ENCODE measurements around the gene TNF.

The TNF gene

DNA sequence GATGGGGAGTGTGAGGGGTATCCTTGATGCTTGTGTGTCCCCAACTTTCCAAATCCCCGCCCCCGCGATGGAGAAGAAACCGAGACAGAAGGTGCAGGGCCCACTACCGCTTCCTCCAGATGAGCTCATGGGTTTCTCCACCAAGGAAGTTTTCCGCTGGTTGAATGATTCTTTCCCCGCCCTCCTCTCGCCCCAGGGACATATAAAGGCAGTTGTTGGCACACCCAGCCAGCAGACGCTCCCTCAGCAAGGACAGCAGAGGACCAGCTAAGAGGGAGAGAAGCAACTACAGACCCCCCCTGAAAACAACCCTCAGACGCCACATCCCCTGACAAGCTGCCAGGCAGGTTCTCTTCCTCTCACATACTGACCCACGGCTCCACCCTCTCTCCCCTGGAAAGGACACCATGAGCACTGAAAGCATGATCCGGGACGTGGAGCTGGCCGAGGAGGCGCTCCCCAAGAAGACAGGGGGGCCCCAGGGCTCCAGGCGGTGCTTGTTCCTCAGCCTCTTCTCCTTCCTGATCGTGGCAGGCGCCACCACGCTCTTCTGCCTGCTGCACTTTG, at the start of gene TNF:
TNF (plus strand) TSS at position 231 of the 567 bp plus-strand sequence; CDS start at position 408, 177 bp downstream.
- in situ Hi-C loops (cut with MboI; ENCODE audit: low sequenced_read_pairs): no loop called here

GRCh38 chr6:31525932-31526591, 49.3 kb upstream of the TNF start:
- in situ Hi-C loops (cut with MboI; ENCODE audit: low sequenced_read_pairs): no loop called here

GRCh38 chr6:31528307-31528777, 47.0 kb upstream of the TNF start:
- in situ Hi-C loops (cut with MboI; ENCODE audit: low sequenced_read_pairs): no loop called here

DNA sequence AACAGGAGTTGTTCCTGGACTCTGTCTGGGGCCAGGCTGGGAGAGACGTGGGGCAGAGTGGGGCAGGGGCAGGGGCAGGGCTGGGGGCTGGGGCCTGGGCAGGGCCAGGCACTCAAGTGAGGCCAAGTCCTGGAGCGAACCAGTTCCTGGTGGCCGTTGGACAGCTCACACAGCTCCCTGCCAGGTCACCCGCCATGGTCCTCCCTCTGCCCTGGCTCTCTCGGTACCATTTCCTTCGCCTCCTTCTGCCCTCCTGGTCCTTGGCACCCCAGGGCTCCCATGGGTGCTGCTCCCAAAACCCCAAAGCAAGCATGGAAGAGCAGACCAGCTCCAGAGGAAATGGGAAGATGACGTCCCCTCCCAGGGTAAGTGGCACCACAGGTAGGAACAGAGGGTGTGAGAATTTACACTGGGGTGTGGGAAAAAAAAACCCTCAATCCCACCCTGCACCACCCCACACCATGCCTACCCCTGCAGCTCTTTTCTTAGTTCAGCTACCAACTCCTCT, 46.5 kb upstream of the TNF start, which contains the start of gene MCCD1:
MCCD1 (plus strand) TSS at position 142 of the 508 bp plus-strand sequence; CDS start at position 195, 53 bp downstream.
- in situ Hi-C loops (cut with MboI; ENCODE audit: low sequenced_read_pairs): no loop called here

DNA sequence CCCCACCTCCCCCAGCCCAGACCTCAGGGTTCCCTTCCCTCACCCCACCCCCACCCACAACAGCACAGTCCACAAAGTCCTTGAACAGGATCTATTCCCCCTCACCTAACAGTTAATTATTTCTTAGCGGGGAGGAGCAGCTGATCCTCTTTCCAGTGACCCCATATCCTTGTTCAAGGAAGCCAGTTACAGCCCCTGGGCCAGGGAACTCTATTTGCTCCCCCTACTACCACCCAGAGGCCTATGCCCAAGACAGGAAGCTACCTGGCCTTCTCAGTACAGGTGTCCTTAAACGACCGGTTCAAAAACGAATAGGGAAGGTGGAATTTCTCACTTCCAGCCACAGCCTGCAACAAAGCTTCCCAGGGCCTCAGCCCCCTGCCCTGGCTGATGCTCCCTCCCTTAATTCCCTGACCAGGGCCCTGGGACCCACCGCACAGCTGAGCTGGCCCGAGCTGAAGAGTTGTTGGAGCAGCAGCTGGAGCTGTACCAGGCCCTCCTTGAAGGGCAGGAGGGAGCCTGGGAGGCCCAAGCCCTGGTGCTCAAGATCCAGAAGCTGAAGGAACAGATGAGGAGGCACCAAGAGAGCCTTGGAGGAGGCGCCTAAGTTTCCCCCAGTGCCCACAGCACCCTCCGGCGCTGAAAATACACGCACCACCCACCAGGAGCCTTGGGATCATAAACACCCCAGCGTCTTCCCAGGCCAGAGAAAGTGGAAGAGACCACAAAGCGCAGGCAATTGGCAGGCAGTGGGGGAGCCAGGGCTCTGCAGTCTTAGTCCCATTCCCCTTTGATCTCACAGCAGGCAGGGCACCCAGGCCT, 45.8 kb upstream of the TNF start:
- in situ Hi-C loops (cut with MboI; ENCODE audit: low sequenced_read_pairs): no loop called here

DNA sequence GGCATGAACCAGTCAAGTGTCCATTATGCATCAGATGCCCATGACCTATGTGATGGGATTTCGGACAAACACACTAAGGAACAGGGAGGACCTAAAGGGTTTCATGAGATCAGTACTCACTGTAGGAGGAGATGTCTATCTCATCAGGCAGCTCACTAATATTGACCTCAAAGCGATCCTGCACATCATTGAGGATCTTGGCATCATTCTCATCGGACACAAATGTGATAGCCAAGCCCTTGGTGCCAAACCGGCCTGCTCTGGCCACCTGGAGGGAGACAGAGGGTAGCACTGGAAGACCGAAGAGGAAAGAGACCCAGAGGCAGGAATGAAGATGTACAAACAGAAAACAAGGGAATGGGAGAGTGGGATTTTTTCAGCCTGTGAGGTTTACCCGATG, 44.7 kb upstream of the TNF start:
- in situ Hi-C loops (cut with MboI; ENCODE audit: low sequenced_read_pairs): no loop called here

- in situ Hi-C loops (cut with MboI; ENCODE audit: low sequenced_read_pairs): no loop called here
These were observed 44.2 kb upstream of the TNF start for GRCh38 chr6:31531162-31531561.

DNA sequence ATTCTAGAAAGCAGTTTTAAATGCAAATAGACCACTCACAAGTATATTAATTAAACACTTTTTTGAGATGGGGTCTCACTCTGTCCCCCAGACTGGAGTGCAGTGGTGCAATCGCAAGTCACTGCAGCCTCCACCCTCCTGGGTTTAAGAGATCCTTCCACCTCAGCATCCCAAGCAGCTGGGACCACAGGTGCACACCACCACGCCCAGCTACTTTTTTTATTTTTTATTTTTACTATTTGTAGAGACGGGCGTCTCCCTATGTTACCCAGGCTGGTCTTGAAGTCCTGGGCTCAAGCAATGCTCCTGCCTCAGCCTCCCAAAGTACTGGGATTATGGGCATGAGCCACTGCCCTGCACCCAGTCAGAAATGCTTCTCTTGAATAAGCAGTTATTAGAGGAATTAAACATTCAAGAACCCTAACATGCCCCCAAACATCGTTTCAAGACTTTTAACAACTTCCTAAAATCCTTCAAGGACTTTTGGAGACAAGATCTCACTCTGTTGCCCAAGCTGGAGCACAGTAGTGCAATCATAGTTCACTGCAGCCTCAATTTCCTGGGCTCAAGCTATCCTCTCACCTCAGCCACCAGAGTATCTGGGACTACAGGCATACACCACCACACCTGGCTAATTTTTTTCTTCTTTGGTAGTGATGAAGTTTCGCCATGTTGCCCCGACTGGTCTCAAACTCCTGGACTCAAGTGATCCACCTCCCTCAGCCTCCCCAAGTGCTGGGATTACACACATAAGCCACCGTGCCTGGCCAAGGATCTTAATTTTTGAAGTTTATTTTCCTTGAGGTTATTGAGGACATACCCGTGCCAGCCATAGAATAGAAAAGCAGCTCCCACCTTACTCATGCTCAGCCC, 43.4 kb upstream of the TNF start:
- in situ Hi-C loops (cut with MboI; ENCODE audit: low sequenced_read_pairs): no loop called here

DNA sequence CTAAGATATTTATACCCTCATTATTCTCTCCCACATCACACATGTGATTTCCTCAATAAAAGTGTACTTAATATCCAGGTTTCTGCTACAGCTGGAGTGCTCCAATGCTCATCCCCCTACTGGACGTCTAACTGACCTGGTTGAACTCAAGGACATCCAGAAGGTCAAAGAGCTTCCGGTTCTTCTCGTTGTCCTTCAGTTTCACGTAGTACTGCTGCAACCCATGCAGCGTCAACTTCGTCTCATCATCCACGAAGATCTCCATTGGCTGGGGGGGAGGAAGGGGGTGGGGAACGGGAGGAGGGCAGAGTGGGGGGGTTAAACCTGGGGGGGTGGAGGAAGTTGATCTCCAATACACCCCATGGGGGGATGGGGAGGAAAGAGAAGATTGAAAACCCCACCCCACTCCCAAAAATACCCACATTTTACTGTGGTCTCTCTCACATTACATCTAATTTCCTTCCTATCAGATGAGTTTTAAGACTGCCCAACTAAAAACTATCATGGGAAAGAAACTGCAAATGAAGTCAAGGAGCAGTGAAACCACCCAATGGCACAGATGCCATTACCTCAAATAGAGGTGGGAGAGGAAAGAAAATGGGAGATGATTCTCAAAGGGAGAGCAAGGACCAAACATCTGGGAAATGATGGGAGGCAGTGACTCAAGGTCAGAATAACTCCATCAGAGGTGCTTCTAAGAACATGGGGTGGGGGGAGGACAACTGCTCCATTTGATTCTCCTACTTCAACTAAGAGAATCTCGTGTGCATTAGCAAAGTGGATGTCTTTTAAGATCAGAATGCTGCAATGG, 42.5 kb upstream of the TNF start:
- in situ Hi-C loops (cut with MboI; ENCODE audit: low sequenced_read_pairs): no loop called here

DNA sequence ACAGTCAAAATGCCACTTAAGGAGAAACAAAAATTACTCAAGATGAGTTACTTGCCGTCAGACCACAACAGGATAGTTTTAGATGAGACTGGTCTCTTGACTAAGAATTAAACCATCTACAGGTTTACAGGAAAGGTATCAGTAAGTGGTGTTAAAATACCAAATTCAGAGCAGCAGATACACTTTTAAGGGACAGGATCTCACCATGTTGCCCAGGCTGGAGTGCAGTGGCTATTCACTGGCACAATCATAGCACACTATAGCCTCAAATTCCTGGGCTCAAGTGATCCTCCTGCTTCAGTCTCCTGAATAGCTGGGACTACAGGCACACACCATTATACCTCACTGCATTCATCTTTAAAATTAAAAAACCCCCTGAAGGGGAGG, 41.9 kb upstream of the TNF start:
- in situ Hi-C loops (cut with MboI; ENCODE audit: low sequenced_read_pairs): no loop called here

GRCh38 chr6:31534011-31534410, 41.4 kb upstream of the TNF start:
- in situ Hi-C loops (cut with MboI; ENCODE audit: low sequenced_read_pairs): no loop called here

DNA sequence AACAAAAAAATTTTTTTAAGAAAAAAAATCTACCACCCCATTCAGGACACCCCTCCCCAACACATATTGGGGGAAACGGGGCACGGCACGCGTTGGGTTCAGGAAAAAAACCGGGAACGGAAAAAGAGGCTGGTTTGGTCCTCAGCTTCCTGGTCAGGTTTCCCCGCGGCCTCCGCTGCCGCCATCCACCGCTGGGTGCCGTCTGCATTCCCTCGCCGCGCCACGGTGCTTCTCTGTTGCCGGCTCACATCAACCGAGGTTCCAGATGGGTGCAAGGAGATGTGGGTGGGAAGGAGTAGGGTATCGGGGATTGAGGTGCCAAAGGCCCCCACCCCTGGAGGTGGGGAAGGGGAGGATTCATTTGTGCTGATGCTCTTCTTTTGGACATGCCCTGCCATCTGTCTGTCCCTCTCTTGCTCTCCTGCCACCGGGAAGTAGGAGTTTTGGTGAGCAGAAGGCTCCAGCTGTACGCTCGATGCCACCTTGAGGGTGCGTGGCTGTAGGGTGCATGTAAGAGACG, 40.8 kb upstream of the TNF start:
- in situ Hi-C loops (cut with MboI; ENCODE audit: low sequenced_read_pairs): no loop called here

- in situ Hi-C loops (cut with MboI; ENCODE audit: low sequenced_read_pairs): no loop called here
These were observed 39.6 kb upstream of the TNF start for GRCh38 chr6:31535538-31536324.

GRCh38 chr6:31538805-31539400, 36.5 kb upstream of the TNF start:
- in situ Hi-C loops (cut with MboI; ENCODE audit: low sequenced_read_pairs): no loop called here

DNA sequence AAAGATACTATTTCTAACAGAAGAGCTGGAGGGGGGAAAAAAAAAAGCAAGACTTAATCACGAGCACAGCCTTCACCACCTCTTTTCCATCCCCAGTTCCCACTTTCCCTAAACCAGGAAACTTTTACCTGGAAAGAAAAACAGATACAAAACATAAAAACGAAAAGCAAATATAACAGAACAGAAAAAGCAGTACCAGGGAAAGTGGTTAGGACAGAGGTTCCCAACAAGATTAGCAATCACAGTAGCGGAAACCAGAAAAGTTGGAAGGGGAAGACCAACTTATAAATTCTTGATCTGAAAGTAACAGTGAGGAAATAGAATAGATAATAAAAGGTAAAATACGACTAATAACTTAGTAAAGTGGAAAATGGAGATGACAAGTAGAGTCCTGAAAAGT, 34.7 kb upstream of the TNF start:
- in situ Hi-C loops (cut with MboI; ENCODE audit: low sequenced_read_pairs): no loop called here

- in situ Hi-C loops (cut with MboI; ENCODE audit: low sequenced_read_pairs): no loop called here
These were observed 34.2 kb upstream of the TNF start for GRCh38 chr6:31541059-31541657.

- in situ Hi-C loops (cut with MboI; ENCODE audit: low sequenced_read_pairs): no loop called here
These were observed 33.5 kb upstream of the TNF start, which contains the start of gene DDX39B for GRCh38 chr6:31541658-31542521. DDX39B (minus strand) TSS chr6:31542003; CDS start chr6:31540532, 1,471 bp downstream.
